ENCODE results near the gene TMEM217. TPM values are rescaled to one million over a fixed set of nuclear protein-coding genes. Genes with fewer than 3 reads are reported as not detected.

TMEM217 gene
- total and polyA plus RNA-seq, 5 experiments from 2014 or later, result 0.24 to 0.96 (median 0.54) TPM

DNA sequence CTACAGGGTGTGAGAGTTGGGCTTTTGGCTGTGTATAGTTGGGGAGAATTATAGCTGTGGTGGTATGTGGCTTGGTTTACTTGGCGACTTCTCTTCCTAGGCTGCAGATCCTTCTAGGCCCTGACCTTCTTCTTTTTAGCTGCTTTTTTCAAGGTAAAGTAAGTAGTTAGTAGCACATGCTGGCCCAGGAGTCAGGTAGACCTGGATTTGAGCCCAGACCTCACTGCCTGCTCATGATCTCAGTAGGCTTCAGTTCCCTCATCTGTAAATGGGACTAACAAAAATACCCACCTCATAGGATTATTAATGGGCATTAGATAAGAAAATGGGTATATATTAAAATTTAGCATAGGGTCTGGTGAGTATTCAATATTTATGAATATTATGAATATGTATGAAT lies 17.4 kb upstream of the TMEM217 start:
- Mint-ChIP-seq H3K9me3 (no peaks in the 10 kb centered on the region), H3K27me3 (no peaks in the 10 kb centered on the region), H3K4me3 (no peak overlapping the region), H3K36me3 (peaks cover 0 to 36% (median 6%) of the 10 kb centered on the region in 3 donors), H3K4me1 (peaks cover 21 to 61% (median 51%) of the 10 kb centered on the region in 4 donors), H3K27ac (peak overlapping the region in 1 of 10 donors; percentile 59)
- DNase-seq (no peak), ATAC-seq (no peak)
- POLR2A ChIA-PET, result no interaction called here

DNA sequence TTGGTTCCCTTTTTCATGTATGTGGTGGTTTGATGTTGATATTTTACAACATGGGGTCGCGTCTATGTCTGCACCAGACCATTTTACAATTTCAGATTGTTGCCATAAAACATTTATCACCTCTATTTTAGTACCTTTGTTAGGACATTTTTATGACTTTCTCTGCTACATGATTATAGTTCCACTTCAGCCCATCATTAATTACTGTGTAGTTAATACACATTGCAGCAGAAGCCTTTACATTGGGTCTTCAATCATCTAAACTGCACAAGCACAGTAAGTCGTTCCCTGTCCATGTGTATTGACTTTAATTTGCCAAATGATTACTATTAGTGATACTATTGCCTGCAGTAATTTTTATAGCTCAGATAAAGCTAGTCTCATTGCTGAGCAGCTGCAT lies 15.7 kb upstream of the TMEM217 start:
- DNase-seq (no peak), ATAC-seq (no peak)
- H3K27me3 Mint-ChIP-seq, result no peaks in the 10 kb centered on the region
- POLR2A ChIA-PET, result interaction anchor here (0.8 kb wide), 1 partner anchor 16 kb away, joined by 3 read pairs; the partner anchor contains the start of genes TBC1D22B and TMEM217
- H3K36me3 Mint-ChIP-seq, result peaks cover 0 to 38% (median 8%) of the 10 kb centered on the region in 3 donors
- no peak overlapping the region for H3K4me3 Mint-ChIP-seq
- peak overlapping the region in 1 of 10 donors; percentile 79 for H3K27ac Mint-ChIP-seq
- H3K4me1 Mint-ChIP-seq, result peaks cover 23 to 50% (median 48%) of the 10 kb centered on the region in 4 donors
- no peaks in the 10 kb centered on the region for H3K9me3 Mint-ChIP-seq

DNA sequence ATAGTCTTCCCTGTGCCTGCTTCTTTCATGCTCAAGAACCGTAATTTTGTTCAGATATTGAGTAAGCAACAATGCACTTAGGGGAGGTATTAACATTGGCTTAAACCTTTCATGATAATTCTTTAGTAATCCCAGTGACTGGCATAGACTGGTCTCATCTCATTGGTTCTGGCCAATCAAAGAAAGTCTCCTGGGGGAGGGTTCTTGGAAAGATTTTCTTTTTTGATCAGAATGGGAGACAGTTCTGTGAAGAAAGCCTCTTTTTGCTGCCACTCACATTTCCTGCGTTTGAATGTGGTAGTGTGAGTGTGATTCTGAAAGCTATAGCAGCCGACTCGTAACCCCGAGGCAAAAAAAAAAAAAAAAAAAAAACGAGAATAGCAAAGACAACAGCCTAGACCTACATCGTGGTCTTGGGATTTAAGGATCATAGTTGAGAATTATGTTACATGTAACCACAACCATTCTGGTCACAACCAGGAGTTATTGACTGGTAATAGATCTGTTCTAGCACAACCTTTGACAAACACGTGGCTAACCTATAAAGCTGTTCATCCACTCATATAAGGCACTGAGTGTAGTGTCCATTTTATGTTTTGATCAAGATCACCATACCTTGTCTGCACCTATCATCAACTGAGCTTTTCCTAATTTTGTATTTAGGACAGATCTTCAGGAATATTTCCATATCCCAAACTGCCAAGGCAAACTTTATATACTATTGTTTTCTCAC lies 15.1 kb upstream of the TMEM217 start:
- Mint-ChIP-seq H3K9me3 (no peaks in the 10 kb centered on the region), H3K36me3 (peaks cover 0 to 43% (median 8%) of the 10 kb centered on the region in 3 donors), H3K4me1 (peaks cover 29 to 50% (median 47%) of the 10 kb centered on the region in 4 donors), H3K27me3 (no peaks in the 10 kb centered on the region), H3K27ac (peak overlapping the region in 3 of 10 donors; percentile 3 to 79 (median 57)), H3K4me3 (peak overlapping the region in 9 of 10 donors; percentile 18 to 55 (median 37))
- DNase-seq, result no peak
- POLR2A ChIA-PET, result interaction anchor here (0.6 to 1.5 kb wide), 5 partner anchors 8 to 84 kb away, joined by 3 to 6 read pairs (median 3); partner anchors contain the start of genes TBC1D22B and TMEM217
- peak; percentile 35 to 50 for ATAC-seq

- Mint-ChIP-seq H3K27ac (no peak overlapping the region), H3K4me3 (no peak overlapping the region), H3K9me3 (no peaks in the 10 kb centered on the region), H3K27me3 (no peaks in the 10 kb centered on the region), H3K4me1 (peaks cover 23 to 40% (median 36%) of the 10 kb centered on the region in 4 donors), H3K36me3 (peaks cover 0 to 41% (median 9%) of the 10 kb centered on the region in 3 donors)
- POLR2A ChIA-PET, result interaction anchor here (1.4 kb wide), 1 partner anchor 11 kb away, joined by 4 read pairs; the partner anchor contains the start of genes TBC1D22B and TMEM217
- DNase-seq, result no peak
- ATAC-seq, result no peak
Observed at GRCh38 chr6:37269105-37269504, 11.2 kb upstream of the TMEM217 start.

GRCh38 chr6:37265860-37266259 lies 7.9 kb upstream of the TMEM217 start:
- peaks cover 23 to 46% (median 30%) of the 10 kb centered on the region in 4 donors for H3K4me1 Mint-ChIP-seq
- POLR2A ChIA-PET, result no interaction called here
- H3K27me3 Mint-ChIP-seq, result no peaks in the 10 kb centered on the region
- no peak overlapping the region for H3K4me3 Mint-ChIP-seq
- DNase-seq (no peak), ATAC-seq (no peak)
- peaks cover 0 to 42% (median 13%) of the 10 kb centered on the region in 3 donors for H3K36me3 Mint-ChIP-seq
- H3K27ac Mint-ChIP-seq, result no peak overlapping the region
- H3K9me3 Mint-ChIP-seq, result no peaks in the 10 kb centered on the region

- POLR2A ChIA-PET, result interaction anchor here (0.6 kb wide), 1 partner anchor 8 kb away, joined by 3 read pairs; no protein-coding TSS in a partner anchor
Observed at GRCh38 chr6:37265001-37265400, 7.1 kb upstream of the TMEM217 start.

GRCh38 chr6:37262446-37263026 lies 4.6 kb upstream of the TMEM217 start:
- no peak overlapping the region for H3K4me3 Mint-ChIP-seq
- no peaks in the 10 kb centered on the region for H3K9me3 Mint-ChIP-seq
- H3K27me3 Mint-ChIP-seq, result no peaks in the 10 kb centered on the region
- H3K27ac Mint-ChIP-seq, result no peak overlapping the region
- peaks cover 23 to 67% (median 52%) of the 10 kb centered on the region in 4 donors for H3K4me1 Mint-ChIP-seq
- ATAC-seq, result no peak
- peaks cover 0 to 16% (median 7%) of the 10 kb centered on the region in 3 donors for H3K36me3 Mint-ChIP-seq
- DNase-seq, result no peak
- POLR2A ChIA-PET, result interaction anchor here (0.6 kb wide), 1 partner anchor 101 kb away, joined by 3 read pairs; no protein-coding TSS in a partner anchor

More at GRCh38 chr6:37265001-37265400, 7.1 kb upstream of the TMEM217 start:
- ATAC-seq, result no peak
- no peaks in the 10 kb centered on the region for H3K9me3 Mint-ChIP-seq
- peak overlapping the region in 2 of 10 donors; percentile 6 to 45 for H3K27ac Mint-ChIP-seq
- no peak for DNase-seq
- peaks cover 0 to 36% (median 12%) of the 10 kb centered on the region in 3 donors for H3K36me3 Mint-ChIP-seq
- H3K4me1 Mint-ChIP-seq, result peaks cover 21 to 42% (median 34%) of the 10 kb centered on the region in 4 donors
- no peaks in the 10 kb centered on the region for H3K27me3 Mint-ChIP-seq
- no peak overlapping the region for H3K4me3 Mint-ChIP-seq

GRCh38 chr6:37261198-37261597 lies 3.3 kb upstream of the TMEM217 start:
- POLR2A ChIA-PET, result interaction anchor here (0.6 to 1.1 kb wide), 2 partner anchors 11 to 375 kb away, joined by 3 to 4 read pairs; no protein-coding TSS in a partner anchor
- H3K4me3 Mint-ChIP-seq, result no peak overlapping the region
- DNase-seq (no peak), ATAC-seq (no peak)
- H3K27ac Mint-ChIP-seq, result no peak overlapping the region
- peaks cover 30 to 74% (median 61%) of the 10 kb centered on the region in 4 donors for H3K4me1 Mint-ChIP-seq
- H3K36me3 Mint-ChIP-seq, result peaks cover 0 to 16% (median 5%) of the 10 kb centered on the region in 3 donors
- H3K9me3 Mint-ChIP-seq, result no peaks in the 10 kb centered on the region
- no peaks in the 10 kb centered on the region for H3K27me3 Mint-ChIP-seq

DNA sequence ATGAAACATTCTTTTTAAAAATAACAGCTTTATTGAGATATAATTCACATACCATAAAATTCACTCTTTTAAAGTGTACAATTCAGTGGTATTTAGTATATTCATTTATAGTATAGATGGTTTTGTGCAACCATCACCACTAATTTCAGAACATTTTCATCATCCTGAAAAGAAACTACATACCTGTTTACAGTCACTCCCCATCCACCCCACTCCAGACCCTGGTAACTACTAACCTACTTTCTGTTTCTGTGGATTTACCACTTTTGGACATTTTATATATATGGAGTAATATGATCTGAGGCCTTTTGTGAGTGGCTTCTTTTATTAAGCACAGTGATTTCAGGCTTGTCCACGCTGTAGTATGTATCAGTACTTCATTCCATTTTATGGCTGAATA lies 2.5 kb upstream of the TMEM217 start:
- Mint-ChIP-seq H3K27ac (peak overlapping the region in 1 of 10 donors; percentile 31), H3K4me1 (peaks cover 30 to 67% (median 57%) of the 10 kb centered on the region in 4 donors), H3K4me3 (no peak overlapping the region), H3K27me3 (no peaks in the 10 kb centered on the region), H3K9me3 (no peaks in the 10 kb centered on the region), H3K36me3 (peaks cover 0 to 16% (median 5%) of the 10 kb centered on the region in 3 donors)
- DNase-seq (no peak), ATAC-seq (no peak)
- POLR2A ChIA-PET, result no interaction called here

GRCh38 chr6:37260040-37260439 lies 2.1 kb upstream of the TMEM217 start:
- no peak for DNase-seq
- Mint-ChIP-seq H3K27me3 (no peaks in the 10 kb centered on the region), H3K4me3 (peak overlapping the region in 1 of 10 donors; percentile 93), H3K9me3 (no peaks in the 10 kb centered on the region), H3K36me3 (peaks cover 0 to 13% (median 5%) of the 10 kb centered on the region in 3 donors), H3K27ac (peak overlapping the region in 5 of 10 donors; percentile 34 to 82 (median 73)), H3K4me1 (peaks cover 28 to 63% (median 53%) of the 10 kb centered on the region in 4 donors)
- POLR2A ChIA-PET, result no interaction called here
- no peak for ATAC-seq

GRCh38 chr6:37259191-37259590 lies 1.2 kb upstream of the TMEM217 start:
- POLR2A ChIA-PET, result no interaction called here
- H3K27me3 Mint-ChIP-seq, result no peaks in the 10 kb centered on the region
- peaks cover 0 to 13% (median 5%) of the 10 kb centered on the region in 3 donors for H3K36me3 Mint-ChIP-seq
- H3K27ac Mint-ChIP-seq, result peak overlapping the region; percentile 24 to 94 (median 76)
- ATAC-seq, result no peak
- no peaks in the 10 kb centered on the region for H3K9me3 Mint-ChIP-seq
- peaks cover 25 to 55% (median 47%) of the 10 kb centered on the region in 4 donors for H3K4me1 Mint-ChIP-seq
- peak in 1 of 10 donors; percentile 7 for DNase-seq
- peak overlapping the region; percentile 46 to 98 (median 86) for H3K4me3 Mint-ChIP-seq

- ATAC-seq, result no peak
- H3K4me1 Mint-ChIP-seq, result peaks cover 25 to 52% (median 45%) of the 10 kb centered on the region in 4 donors
- H3K9me3 Mint-ChIP-seq, result no peaks in the 10 kb centered on the region
- peaks cover 0 to 11% (median 5%) of the 10 kb centered on the region in 3 donors for H3K36me3 Mint-ChIP-seq
- POLR2A ChIA-PET, result interaction anchor here (0.7 to 1.4 kb wide), 5 partner anchors 10 to 236 kb away, joined by 3 to 4 read pairs (median 3); no protein-coding TSS in a partner anchor
- no peak for DNase-seq
- peak overlapping the region; percentile 79 to 98 (median 94) for H3K4me3 Mint-ChIP-seq
- H3K27ac Mint-ChIP-seq, result peak overlapping the region; percentile 82 to 97 (median 93)
- no peaks in the 10 kb centered on the region for H3K27me3 Mint-ChIP-seq
Observed at GRCh38 chr6:37258405-37259105, 611 bp upstream of the TMEM217 start.

All from naive thymus-derived CD8-positive, alpha-beta T cell (primary cell).